Adrenal gland (tissue), 12 donors: ENCODE data around the gene TRMT61A. TPM values are rescaled to one million over a fixed set of nuclear protein-coding genes. Genes with fewer than 3 reads are reported as not detected.

Experiments
- DNase-seq, 7 donors: peaks; one replicate each; pipeline ENCODE4 v3.0.0-alpha.2; 2019 to 2020
- H3K27ac ChIP-seq, 5 donors: fragments of 200-600 bp; sonication (generic) in 4 of 5; 1 replicate in 3 of 5; 2 replicates in 2 of 5; pipeline versions ENCODE4 v1.5.1 to v1.8.0; 2016 to 2020; ENCODE audit warnings: mild to moderate bottlenecking in 1 of 5
- H3K27me3 ChIP-seq: fragments of 200-600 bp; 2 replicates; pipeline ENCODE4 v1.8.0; 2021
- H3K36me3 ChIP-seq, 2 donors: fragments of 200-600 bp; replicated peaks in 1 of 2; 1 replicate in 1 of 2; 2 replicates in 1 of 2; pipeline versions ENCODE4 v1.5.1 to v1.8.0; 2018 to 2022
- H3K4me1 ChIP-seq, 2 donors: fragments of 200-600 bp; replicated peaks in 1 of 2; 1 replicate in 1 of 2; 2 replicates in 1 of 2; pipeline versions ENCODE4 v1.5.1 to v1.8.0; 2018 to 2021
- H3K4me3 ChIP-seq, 4 donors: fragments of 200-600 bp; sonication (generic) in 3 of 4; one replicate each; pipeline ENCODE4 v1.5.1; 2016 to 2018
- H3K9me3 ChIP-seq, 3 donors: fragments of 200-600 bp; sonication (generic) in 1 of 3; replicated peaks in 1 of 3; 1 replicate in 2 of 3; 2 replicates in 1 of 3; pipeline versions ENCODE4 v1.5.1 to v1.8.0; 2016 to 2021
- CTCF ChIP-seq, 6 experiments: fragments of 450-650 bp in 4 of 6; fragments of 200-600 bp in 2 of 6; sonication (generic) in 1 of 6; IDR thresholded peaks; 1 replicate in 5 of 6; 2 replicates in 1 of 6; pipeline versions ENCODE4 v1.5.1 to v1.8.0; 2016 to 2021; ENCODE audit warnings: antibody characterized with exemption in 6 of 6, mild to moderate bottlenecking in 2 of 6, moderate library complexity in 1 of 6
- POLR2A ChIP-seq, 2 donors: fragments of 450-650 bp; IDR thresholded peaks; one replicate each; pipeline ENCODE4 v1.6.1; 2017; ENCODE audit warnings: antibody characterized with exemption in 2 of 2, mild to moderate bottlenecking in 2 of 2, moderate library complexity in 1 of 2
- WGBS, 4 donors: extraction: QIAGEN DNeasy Blood & Tissue Kit in 2 of 4; methylation state at CpG; one replicate each; pipeline versions ENCODE4 v1.1.5 to v1.1.7; 2013 to 2017; 5-methylcytosine and 5-hydroxymethylcytosine counted together
- intact Hi-C, 2 donors: fragments of 100-400 bp; cut with DNase I; formaldehyde crosslinking; loops; one replicate each; pipeline versions ENCODE4 v1.14.1 to v1.15.0; 2022 to 2023
- polyA plus RNA-seq, 3 donors: library from polyadenylated mRNA; stranded (reverse); fragments of 200-250 nt in 2 of 3; fragments of 350-450 nt in 1 of 3; fragmentation: Illumina TruSeq in 1 of 3; extraction: RNeasy Lipid Tissue Mini Kit (QIAGEN cat#74804) in 1 of 3; gene quantifications; one replicate each; pipeline ENCODE4 v1.2.3, GENCODE V29; 2013 to 2014
- total RNA-seq, 9 donors: library from RNA; depleted of rRNA in 4 of 9; stranded (reverse); fragments of >200 nt in 4 of 9; fragments of 120-200 nt in 1 of 9; fragmentation: NEBNext Ultra II Directional in 1 of 9; extraction: Animal tissue kit (Norgen Biotek cat#: 25700) in 1 of 9; gene quantifications; one replicate each; pipeline versions ENCODE4 v1.1.0 to v1.2.4, GENCODE V29; 2013 to 2023
- donor health status: healthy with polysubstance abuse.
- donor health status: Bipolar disorder and iron deficiency.
- donor health status: DM: yes; HTN: yes; CAD: no.
- donor health status: DM: no; HTN: no; CAD: no.
- donor health status: DM: no; HTN: no; CAD: no.
- donor health status: DM: yes; HTN: yes; CAD: no.

TRMT61A gene
- total and polyA plus RNA-seq, 12 donors: 2.5 to 26.0 (median 13.5) TPM

GRCh38 chr14:103491691-103492090, 37.3 kb upstream of the TRMT61A start:
- TF ChIP-seq CTCF (IDR thresholded peaks at IDR 0.05) (no peak), POLR2A (IDR thresholded peaks at IDR 0.05) (no peak)
- Histone ChIP-seq H3K27me3 (no peaks in the 10 kb centered on the region), H3K4me1 (peaks cover 3 to 9% of the 10 kb centered on the region in 2 donors), H3K36me3 (peaks cover 0 to 51% of the 10 kb centered on the region in 2 donors), H3K4me3 (no peak overlapping the region), H3K9me3 (no peaks in the 10 kb centered on the region), H3K27ac (no peak overlapping the region)
- peak in 1 of 7 donors; percentile 45 for DNase-seq
- intact Hi-C loops: loop anchor here in 1 of 2 donors (10.0 kb wide), 2 partner anchors 57 to 157 kb away; partner anchors contain the start of gene EIF5
- WGBS, 4 donors: 91 to 93% (median 92%) methylated on average over 10 of the region's 10 CpGs

- intact Hi-C loops: loop anchor here in 1 of 2 donors (10.0 kb wide), 2 partner anchors 58 to 158 kb away; partner anchors contain the start of gene EIF5
- H3K9me3 ChIP-seq: no peaks in the 10 kb centered on the region
- H3K4me3 ChIP-seq: no peak overlapping the region
- peaks cover 3 to 16% of the 10 kb centered on the region in 2 donors for H3K4me1 ChIP-seq
- peak overlapping the region in 1 of 5 donors; percentile 7 for H3K27ac ChIP-seq
- DNase-seq: peak in 1 of 7 donors; percentile 25
- TF ChIP-seq CTCF (IDR thresholded peaks at IDR 0.05): no peak
- TF ChIP-seq POLR2A (IDR thresholded peaks at IDR 0.05): no peak
- H3K27me3 ChIP-seq: no peaks in the 10 kb centered on the region
- peaks cover 0 to 49% of the 10 kb centered on the region in 2 donors for H3K36me3 ChIP-seq
- 81 to 86% (median 83%) methylated on average over 6 of the region's 6 CpGs for WGBS, 4 donors
Observed at GRCh38 chr14:103492156-103492925, 36.7 kb upstream of the TRMT61A start.

- intact Hi-C loops: loop anchor here in 1 of 2 donors (10.0 kb wide), 2 partner anchors 61 to 161 kb away; partner anchors contain the start of gene EIF5
Observed at GRCh38 chr14:103495854-103496253, 33.1 kb upstream of the TRMT61A start.

More at GRCh38 chr14:103495854-103496253, 33.1 kb upstream of the TRMT61A start:
- peaks cover 3 to 16% of the 10 kb centered on the region in 2 donors for H3K4me1 ChIP-seq
- H3K4me3 ChIP-seq: no peak overlapping the region
- H3K27ac ChIP-seq: no peak overlapping the region
- 45 to 68% (median 61%) methylated on average over 2 of the region's 2 CpGs for whole genome bisulfite sequencing, 4 donors
- peak in 3 of 7 donors; percentile 18 to 57 (median 18) for DNase-seq
- H3K9me3 ChIP-seq: no peaks in the 10 kb centered on the region
- H3K27me3 ChIP-seq: no peaks in the 10 kb centered on the region
- H3K36me3 ChIP-seq: peaks cover 0 to 39% of the 10 kb centered on the region in 2 donors
- no peak for TF ChIP-seq CTCF (IDR thresholded peaks at IDR 0.05)
- no peak for TF ChIP-seq POLR2A (IDR thresholded peaks at IDR 0.05)
